K562 (cell line): ENCODE measurements around the gene BAHD1. TPM values are rescaled to one million over a fixed set of nuclear protein-coding genes. Genes with fewer than 3 reads are reported as not detected.

Source experiments
- CTBP1 ChIP-seq: fragments of 450-650 bp; IDR thresholded peaks from 2 replicates; pipeline ENCODE4 v1.6.1; 2016; ENCODE audit warnings: borderline replicate concordance
- DNMT1 ChIP-seq: fragments of 450-650 bp; IDR thresholded peaks from 2 replicates; pipeline ENCODE4 v1.6.1; 2016; ENCODE audit warnings: antibody characterized with exemption, mild to moderate bottlenecking
- HMG20A ChIP-seq: fragments of 450-650 bp; formaldehyde crosslinking; conservative IDR thresholded peaks from 2 replicates; pipeline ENCODE4 v1.4.0; 2020; ENCODE audit warnings: mild to moderate bottlenecking, mixed read lengths
- KLF1 ChIP-seq: fragments of 450-650 bp; IDR thresholded peaks from 2 replicates; pipeline ENCODE4 v1.6.1; 2016; ENCODE audit warnings: missing genetic modification characterization, missing compliant biosample characterization
- LARP7 ChIP-seq: fragments of 450-650 bp; IDR thresholded peaks from 2 replicates; pipeline ENCODE4 v1.6.1; 2016
- MAFF ChIP-seq: IDR thresholded peaks from 2 replicates; pipeline ENCODE4 v1.6.1; 2012; ENCODE audit warnings: low read length, improper control_type of control experiment
- MYC ChIP-seq, 2 experiments: fragments of 250-450 bp in 1 of 2; sonication (Bioruptor Pico) in 1 of 2; IDR thresholded peaks; 2 replicates each; pipeline versions ENCODE4 v1.5.1 to v1.6.1; 2012 to 2021; ENCODE audit warnings: low read depth in 2 of 2, borderline replicate concordance in 1 of 2, improper control_type of control experiment in 1 of 2, low read length in 1 of 2, mild to moderate bottlenecking in 1 of 2, moderate library complexity in 1 of 2
- VEZF1 ChIP-seq: fragments of 200-800 bp; sonication (Bioruptor generic); IDR thresholded peaks from 2 replicates; pipeline ENCODE4 v1.6.1; 2017; ENCODE audit warnings: missing genetic modification characterization, missing compliant biosample characterization
- ZBTB43 ChIP-seq: sonication (generic); formaldehyde crosslinking; IDR thresholded peaks from 2 replicates; pipeline ENCODE4 v1.8.0; 2023; ENCODE audit warnings: mild to moderate bottlenecking, missing genetic modification reagents
- ZNF408 ChIP-seq: fragments of 250-450 bp; sonication (Bioruptor Pico); IDR thresholded peaks from 2 replicates; pipeline ENCODE4 v1.4.0; 2020; ENCODE audit warnings: low read depth, mild to moderate bottlenecking, moderate library complexity
- ZNF592 ChIP-seq: fragments of 450-650 bp; IDR thresholded peaks from 2 replicates; pipeline ENCODE4 v1.6.1; 2017; ENCODE audit warnings: antibody characterized with exemption, mild to moderate bottlenecking
- polyA plus RNA-seq, 8 experiments: library from polyadenylated mRNA; depleted of rRNA in 4 of 8; stranded (reverse) in 5 of 8; unstranded in 3 of 8; fragments of >200 nt; fragmentation: Nextera tagmentation in 2 of 8; fragmentation: Illumina TruSeq in 1 of 8; extraction: Ambion mirVana in 2 of 8; extraction: Trizol in 1 of 8; gene quantifications; 2 replicates each; pipeline versions ENCODE4 v1.2.1 to v1.2.3, GENCODE V29; 2011 to 2014; ENCODE audit warnings: inconsistent platforms in 1 of 8, missing spikeins in 1 of 8
- total RNA-seq, 7 experiments: library from RNA; depleted of rRNA in 6 of 7; stranded (reverse); fragments of >200 nt in 6 of 7; fragmentation: Illumina TruSeq in 2 of 7; extraction: Trizol in 2 of 7; gene quantifications; 2 replicates each; pipeline versions ENCODE4 v1.2.1 to v1.2.3, GENCODE V29; 2011 to 2021; ENCODE audit warnings: low replicate concordance in 1 of 7
- TF ChIP-seq, protein P1 (sequence below): fragments of 450-650 bp; conservative IDR thresholded peaks from 2 replicates; pipeline ENCODE4 v1.6.1; 2016; ENCODE audit warnings: missing genetic modification characterization, low read depth, mild to moderate bottlenecking, control low read depth, missing compliant biosample characterization

BAHD1 gene
- total and polyA plus RNA-seq, 9 of the 15 experiments (the other 6 are each of a cell fraction or from before 2014, with no cell fraction given) = 0.55 to 38.5 (median 11.5) TPM

- TF ChIP-seq ZBTB43 (no peak), KLF1 (tag) (no peak), LARP7 (no peak), DNMT1 (no peak), ZNF592 (no peak), CTBP1 (peak; percentile 18; the same call in 1 of the 2 replicates), HMG20A (CRISPR knock-in tag) (no peak), ZNF408 (CRISPR knock-in tag) (no peak), MAFF (no peak), VEZF1 (CRISPR knock-in tag) (no peak), MYC (IDR thresholded peaks at IDR 0.05; ENCODE audit: low read depth, low read length) (peak; percentile 49; the same call in 1 of the 2 replicates), MYC (CRISPR knock-in tag; IDR thresholded peaks at IDR 0.05; ENCODE audit: borderline replicate concordance, low read depth) (no peak)
- TF ChIP-seq, protein P1, sequence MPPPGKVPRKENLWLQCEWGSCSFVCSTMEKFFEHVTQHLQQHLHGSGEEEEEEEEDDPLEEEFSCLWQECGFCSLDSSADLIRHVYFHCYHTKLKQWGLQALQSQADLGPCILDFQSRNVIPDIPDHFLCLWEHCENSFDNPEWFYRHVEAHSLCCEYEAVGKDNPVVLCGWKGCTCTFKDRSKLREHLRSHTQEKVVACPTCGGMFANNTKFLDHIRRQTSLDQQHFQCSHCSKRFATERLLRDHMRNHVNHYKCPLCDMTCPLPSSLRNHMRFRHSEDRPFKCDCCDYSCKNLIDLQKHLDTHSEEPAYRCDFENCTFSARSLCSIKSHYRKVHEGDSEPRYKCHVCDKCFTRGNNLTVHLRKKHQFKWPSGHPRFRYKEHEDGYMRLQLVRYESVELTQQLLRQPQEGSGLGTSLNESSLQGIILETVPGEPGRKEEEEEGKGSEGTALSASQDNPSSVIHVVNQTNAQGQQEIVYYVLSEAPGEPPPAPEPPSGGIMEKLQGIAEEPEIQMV (tag) = no peak
Measured at GRCh38 chr15:40441565-40442531, 1.1 kb downstream of the BAHD1 start (continued).
